HPDE6-E6E7 (cell line): Measurements from ENCODE around the gene RMRP.

Source experiments
- DNase-seq: peaks from one replicate; pipeline ENCODE4 v3.0.0; 2011; ENCODE audit warnings: missing footprints; ENCODE audit errors: extremely low spot score

RMRP gene

GRCh38 chr9:35687306-35687705, 29.5 kb upstream of the RMRP start:
- no peak for DNase-seq

GRCh38 chr9:35686222-35687203, 28.7 kb upstream of the RMRP start:
- DNase-seq: no peak

GRCh38 chr9:35685506-35685905, 27.7 kb upstream of the RMRP start:
- no peak for DNase-seq

- no peak for DNase-seq
Observed at GRCh38 chr9:35684921-35685320, 27.1 kb upstream of the RMRP start.

DNA sequence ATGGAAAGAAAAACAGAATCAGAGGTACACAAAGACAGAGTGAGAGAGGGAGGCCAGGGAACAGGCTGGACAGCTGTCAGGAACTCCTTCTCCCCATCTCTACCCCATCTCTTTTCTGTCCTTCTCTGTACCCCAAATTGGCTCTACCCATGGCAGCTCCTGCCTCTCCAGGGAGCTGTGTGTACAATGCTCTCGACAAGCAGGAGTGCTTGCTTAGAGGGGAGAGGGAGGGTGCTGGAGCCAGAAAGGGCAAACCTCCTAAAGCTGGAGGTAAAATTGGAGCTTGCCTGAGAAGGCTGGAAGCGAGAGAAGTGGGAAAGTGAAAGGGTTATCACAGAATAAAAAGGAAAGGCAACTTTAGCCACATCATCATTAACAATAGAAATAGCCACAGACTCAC, 25.5 kb upstream of the RMRP start:
- no peak for DNase-seq

DNA sequence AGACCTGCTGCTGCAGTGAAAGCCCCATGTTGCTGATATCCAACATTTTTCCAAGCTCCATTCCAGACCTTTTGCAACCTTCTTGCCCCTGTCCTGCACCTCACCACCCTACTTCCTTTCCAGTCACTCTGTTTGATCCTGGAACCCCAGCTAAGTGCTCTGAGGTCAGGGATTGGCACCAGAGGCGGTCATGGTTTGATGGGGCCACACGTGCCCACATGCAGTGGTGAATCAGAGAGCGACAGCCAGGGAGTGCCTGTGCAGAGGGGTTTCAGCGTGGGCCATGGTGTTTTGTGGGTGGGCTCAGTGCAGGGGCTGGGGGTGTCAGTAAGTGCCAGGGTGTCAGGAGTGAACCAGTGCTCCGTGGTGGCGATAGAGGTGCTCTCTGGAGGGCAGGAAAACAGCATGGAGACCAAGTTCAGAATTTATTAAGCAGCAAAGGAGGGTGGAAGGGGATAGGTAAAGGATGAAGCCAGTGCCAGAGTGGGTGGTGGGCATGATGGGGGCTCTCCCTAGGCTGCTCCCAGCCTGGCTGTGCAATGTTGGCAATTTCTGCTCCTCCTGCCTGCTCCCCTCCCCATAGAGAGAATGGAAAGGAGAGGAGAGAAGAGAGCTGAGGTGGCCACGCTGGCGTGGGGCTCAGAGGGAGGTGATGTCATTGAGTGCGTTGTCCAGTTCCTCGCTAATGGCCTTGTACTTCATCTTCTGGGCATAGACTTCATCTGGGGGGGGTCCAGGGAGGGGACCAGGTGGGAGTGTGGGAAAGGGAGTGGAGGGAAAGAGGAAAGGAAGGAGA, 24.9 kb upstream of the RMRP start:
- DNase-seq: no peak

GRCh38 chr9:35682051-35682450, 24.2 kb upstream of the RMRP start:
- no peak for DNase-seq

DNA sequence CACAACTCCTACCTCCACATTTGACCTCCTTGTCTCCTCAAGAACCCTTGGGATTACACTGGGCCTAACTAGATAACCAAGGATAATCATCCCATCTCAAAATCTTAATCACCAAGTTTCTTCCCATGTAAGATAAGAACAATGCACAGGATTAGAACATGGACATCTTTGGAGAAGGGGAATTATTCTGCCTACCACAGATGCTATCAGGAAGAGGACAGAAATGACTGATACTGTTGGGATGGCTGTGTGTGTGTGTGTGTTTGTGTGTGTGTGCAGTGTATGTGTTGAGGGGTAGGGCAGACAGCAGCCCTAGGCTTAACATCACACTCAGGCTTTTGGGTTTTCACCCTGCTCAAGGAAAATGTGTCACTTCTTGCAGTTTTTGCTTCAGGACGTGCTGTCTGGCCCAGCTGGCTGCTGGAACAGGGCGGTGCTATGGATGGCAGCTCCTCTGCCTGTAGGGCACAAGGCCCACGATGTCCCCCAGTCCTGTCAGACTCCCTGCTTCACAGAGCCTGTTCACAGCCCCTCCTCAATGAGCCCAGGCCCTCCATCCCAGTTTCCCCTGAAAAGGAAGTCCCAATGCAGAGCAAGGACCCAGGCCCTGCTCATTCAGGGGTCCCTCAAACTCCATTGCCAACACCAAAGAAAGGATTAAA, 23.7 kb upstream of the RMRP start:
- DNase-seq: no peak

DNA sequence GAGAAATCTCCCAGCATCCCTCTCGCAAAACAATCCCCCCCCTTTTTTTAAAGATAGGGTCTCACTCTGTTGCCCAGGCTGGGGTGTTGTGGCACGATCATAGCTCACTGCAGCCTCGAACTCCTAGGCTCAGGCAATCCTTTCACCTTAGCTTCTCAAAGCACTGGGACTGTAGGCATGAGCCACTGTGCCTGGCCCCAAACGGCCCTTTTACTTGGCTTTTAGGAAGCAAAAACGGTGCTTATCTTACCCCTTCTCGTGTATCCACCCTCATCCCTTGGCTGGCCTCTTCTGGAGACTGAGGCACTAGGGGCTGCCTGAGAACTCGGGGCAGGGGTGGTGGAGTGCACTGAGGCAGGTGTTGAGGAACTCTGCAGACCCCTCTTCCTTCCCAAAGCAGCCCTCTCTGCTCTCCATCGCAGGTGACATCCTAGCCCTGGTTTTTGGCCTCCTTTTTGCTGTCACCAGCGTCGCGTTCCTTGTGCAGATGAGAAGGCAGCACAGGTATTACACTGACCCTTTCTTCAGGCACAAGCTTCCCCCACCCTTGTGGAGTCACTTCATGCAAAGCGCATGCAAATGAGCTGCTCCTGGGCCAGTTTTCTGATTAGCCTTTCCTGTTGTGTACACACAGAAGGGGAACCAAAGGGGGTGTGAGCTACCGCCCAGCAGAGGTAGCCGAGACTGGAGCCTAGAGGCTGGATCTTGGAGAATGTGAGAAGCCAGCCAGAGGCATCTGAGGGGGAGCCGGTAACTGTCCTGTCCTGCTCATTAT, 22.7 kb upstream of the RMRP start:
- no peak for DNase-seq

GRCh38 chr9:35679766-35680330, 22.0 kb upstream of the RMRP start:
- DNase-seq: no peak

GRCh38 chr9:35679091-35679490, 21.3 kb upstream of the RMRP start:
- DNase-seq: no peak

GRCh38 chr9:35675732-35676392, 18.0 kb upstream of the RMRP start:
- DNase-seq: no peak

DNA sequence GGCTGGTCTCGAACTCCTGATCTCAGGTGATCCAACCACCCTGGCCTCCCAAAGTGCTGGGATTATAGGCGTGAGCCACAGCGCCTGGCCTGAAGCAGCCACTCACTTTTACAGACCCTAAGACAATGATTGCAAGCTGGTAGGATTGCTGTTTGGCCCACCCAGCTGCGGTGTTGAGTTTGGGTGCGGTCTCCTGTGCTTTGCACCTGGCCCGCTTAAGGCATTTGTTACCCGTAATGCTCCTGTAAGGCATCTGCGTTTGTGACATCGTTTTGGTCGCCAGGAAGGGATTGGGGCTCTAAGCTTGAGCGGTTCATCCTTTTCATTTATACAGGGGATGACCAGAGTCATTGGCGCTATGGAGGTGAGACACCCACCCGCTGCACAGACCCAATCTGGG, 17.4 kb upstream of the RMRP start:
- DNase-seq: no peak

DNA sequence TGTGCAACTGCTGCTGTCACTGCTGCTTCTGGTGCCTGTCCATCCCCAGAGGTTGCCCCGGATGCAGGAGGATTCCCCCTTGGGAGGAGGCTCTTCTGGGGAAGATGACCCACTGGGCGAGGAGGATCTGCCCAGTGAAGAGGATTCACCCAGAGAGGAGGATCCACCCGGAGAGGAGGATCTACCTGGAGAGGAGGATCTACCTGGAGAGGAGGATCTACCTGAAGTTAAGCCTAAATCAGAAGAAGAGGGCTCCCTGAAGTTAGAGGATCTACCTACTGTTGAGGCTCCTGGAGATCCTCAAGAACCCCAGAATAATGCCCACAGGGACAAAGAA, 16.2 kb upstream of the RMRP start:
- DNase-seq: no peak

GRCh38 chr9:35673132-35674024, 15.6 kb upstream of the RMRP start, which contains the start of gene CA9:
TSS of gene CA9 (plus strand) at chr9:35673928. CDS start at chr9:35673960, 32 bp downstream.
- DNase-seq: peak; percentile 54

DNA sequence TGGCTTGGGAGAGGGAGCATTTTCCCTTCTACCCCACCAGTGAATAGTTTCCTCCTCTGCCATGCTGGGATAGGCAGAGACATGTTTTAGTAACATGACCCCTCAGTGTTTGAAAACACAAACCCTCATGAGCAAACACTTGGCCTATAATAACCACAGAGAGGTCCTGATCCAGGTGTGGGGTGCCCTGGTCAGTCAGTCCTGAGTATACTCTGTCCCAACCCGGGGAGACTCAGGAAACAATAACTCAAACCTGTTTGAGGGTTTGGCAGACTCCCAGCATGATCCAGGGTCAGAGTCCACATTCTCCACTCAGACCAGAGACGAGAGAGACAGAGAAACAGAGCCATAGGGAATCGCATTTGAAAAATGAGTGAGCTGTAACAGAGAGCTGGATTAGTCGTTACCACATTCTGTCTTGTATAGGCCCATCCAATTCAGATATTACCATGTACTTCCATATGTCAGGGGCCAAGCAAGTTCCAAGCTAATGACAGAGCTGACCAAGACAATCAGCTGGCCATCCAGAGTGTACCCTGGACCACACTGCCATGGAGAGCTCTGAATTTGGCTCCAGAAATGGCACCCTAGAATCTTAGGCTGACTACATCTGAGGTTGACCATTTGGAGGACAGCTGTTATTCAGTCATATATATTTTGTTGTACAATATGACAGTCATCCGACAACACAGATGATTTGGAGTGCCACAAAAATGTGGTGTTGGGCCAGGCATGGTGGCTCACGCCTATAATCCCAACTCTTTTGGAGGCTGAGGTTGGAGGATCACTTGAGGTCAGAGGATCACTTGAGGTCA, 11.7 kb upstream of the RMRP start:
- peak; percentile 78 for DNase-seq

- no peak for DNase-seq
Observed at GRCh38 chr9:35667939-35668338, 10.1 kb upstream of the RMRP start.

DNA sequence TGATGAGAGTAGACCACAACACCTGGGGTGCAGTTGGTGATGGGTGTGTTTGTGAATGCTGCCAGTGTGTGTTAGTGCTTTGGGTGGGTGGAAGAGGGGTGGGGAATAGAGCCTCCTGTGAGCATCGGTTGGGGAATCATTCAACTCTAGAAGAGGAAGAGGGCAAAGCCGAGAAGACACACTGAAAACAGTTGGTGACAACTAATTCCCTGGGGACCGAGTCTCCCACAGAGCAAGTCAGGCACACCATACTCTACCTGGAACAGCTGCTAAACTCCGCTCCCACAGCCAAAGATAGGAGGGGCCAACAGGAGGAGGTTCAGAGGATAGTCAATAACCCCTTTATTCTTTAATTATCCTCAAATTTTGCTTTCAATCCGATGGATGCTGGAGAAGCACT, 8.7 kb upstream of the RMRP start:
- DNase-seq: no peak

DNA sequence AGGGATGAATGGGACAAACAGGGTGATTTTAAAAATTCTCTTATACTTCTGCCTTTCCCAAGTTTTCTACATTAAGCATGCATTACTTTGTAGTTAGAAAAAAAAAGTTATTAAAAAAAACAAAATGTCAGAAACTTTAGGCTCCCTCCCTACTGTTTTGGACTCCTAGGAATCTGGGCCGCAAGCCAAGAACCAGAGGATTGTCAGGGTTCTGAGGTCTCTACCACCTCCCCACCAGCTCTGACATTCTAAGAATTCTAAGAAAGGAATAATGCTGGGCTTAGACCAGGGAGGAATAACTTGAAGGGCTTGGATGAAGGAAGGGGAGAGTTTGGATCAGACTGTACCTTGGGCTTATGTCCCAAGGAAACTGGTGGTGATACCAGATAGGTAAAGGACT, 8.2 kb upstream of the RMRP start:
- no peak for DNase-seq
